Tracheal epithelial cell (primary cell): Measurements from ENCODE around the gene TMEM209. TPM values are rescaled to one million over a fixed set of nuclear protein-coding genes. Genes with fewer than 3 reads are reported as not detected.

Source experiments
- total RNA-seq: library from RNA; depleted of rRNA; stranded (reverse); fragments of >200 nt; gene quantifications from 2 replicates; pipeline ENCODE4 v1.2.1, GENCODE V29; 2014

The TMEM209 gene
- 5.1 and 9.4 TPM in 2 replicates for total RNA-seq

DNA sequence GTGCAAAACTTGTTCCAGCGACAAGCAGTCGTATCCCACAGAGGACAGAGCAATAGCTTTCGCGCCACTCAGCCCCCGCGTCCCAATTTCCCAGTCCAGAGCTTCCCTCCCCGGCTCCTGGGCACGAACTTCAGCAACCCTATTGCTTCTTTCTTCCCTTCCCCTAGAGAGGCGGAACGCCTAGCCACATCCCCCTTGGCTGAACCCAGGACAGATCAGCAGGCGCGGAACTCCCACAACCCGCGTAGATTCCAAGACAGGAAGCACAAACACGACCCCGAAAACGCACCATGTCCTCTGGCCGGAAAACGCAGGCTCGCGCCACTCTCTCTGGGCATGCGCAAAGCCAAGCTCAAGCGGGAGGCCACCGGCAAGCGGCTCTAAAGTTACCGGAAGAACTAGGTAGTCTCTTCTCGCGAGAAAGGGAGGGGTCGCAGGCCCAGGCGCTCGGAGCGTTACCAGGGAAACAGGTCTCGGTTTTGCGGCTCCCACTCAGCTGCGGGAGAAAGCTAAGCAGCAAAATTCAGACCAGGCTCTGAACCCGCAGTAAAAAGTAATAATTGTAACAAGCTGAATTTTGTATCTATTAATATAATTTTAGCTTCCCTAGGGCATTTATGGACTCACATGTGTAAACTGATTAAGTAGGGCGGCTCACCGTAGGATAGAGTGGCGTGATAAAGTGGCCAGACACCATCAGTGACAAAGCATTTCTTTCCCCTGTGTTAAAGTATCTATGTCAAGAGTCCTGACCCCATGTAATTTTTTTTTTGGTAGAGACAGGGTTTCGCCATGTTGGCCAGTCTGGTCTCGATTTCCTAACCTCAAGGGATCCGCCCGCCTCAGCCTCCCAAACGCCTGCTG lies at the start of gene TMEM209:
TMEM209 (minus strand) TSS at position 323 of the 864 bp plus-strand sequence; CDS start at position 292, 31 bp downstream.

DNA sequence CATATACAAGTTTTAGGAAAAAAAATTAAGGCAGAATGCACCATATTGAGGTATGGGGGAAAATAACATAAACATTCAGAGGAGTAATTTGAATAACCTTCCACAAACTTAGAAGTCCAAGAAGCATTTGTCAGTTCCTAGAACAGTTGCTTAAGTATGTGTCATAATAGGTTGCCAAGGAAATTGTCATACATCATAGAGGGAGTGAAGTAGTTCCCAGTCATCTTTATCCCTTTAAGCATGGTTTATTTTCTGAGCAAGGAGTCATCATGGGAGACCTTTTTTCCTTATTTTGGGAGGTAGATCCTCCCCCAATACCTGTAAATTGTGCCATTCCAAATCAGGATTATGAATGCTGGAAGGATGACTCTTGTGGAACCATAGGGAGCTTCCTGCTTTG lies 2.4 kb upstream of the TMEM209 start, which contains the start of gene SSMEM1:
SSMEM1 (plus strand) TSS at position 219 of the 400 bp plus-strand sequence; CDS start at position 270, 51 bp downstream.

Other genes starting within 250 kb of the TMEM209 start
- gene ZC3HC1, start 154.0 kb downstream of the TMEM209 start, total RNA-seq: 8.7 and 10.4 TPM in 2 replicates
- gene KLHDC10, start 134.9 kb downstream of the TMEM209 start, total RNA-seq: 23.4 and 24.7 TPM in 2 replicates
- gene SSMEM1, start 2.5 kb upstream of the TMEM209 start, total RNA-seq: not detected in 2 replicates
- 0.43 TPM in 1 of 2 replicates, not detected in the other for gene CPA2, start 61.5 kb upstream of the TMEM209 start, total RNA-seq
- 6.6 and 7.2 TPM in 2 replicates for gene CPA4, start 87.8 kb upstream of the TMEM209 start, total RNA-seq
- gene CPA5, start 139.4 kb upstream of the TMEM209 start, total RNA-seq: not detected in 2 replicates
- not detected in 2 replicates for gene CPA1, start 175.1 kb upstream of the TMEM209 start, total RNA-seq
- 10.6 and 12.1 TPM in 2 replicates for gene CEP41, start 235.6 kb upstream of the TMEM209 start, total RNA-seq